GM19324 (cell line): ENCODE data around the gene TMEM82.

Experiments used
- ATAC-seq: cut with Tn5 transposase; IDR thresholded peaks from one replicate; pipeline ENCODE4 v1.9.1; 2021; ENCODE audit warnings: mild to moderate bottlenecking, moderate library complexity; ENCODE audit not compliant: unreplicated experiment, low FRiP score

The TMEM82 gene

GRCh38 chr1:15755021-15755645 is 12.8 kb downstream of the TMEM82 start:
- ATAC-seq = no peak

GRCh38 chr1:15755646-15756040 is 13.3 kb downstream of the TMEM82 start:
- ATAC-seq = no peak

GRCh38 chr1:15756143-15757015 is 14.1 kb downstream of the TMEM82 start:
- no peak for ATAC-seq

GRCh38 chr1:15757016-15757543 is 14.8 kb downstream of the TMEM82 start:
- ATAC-seq = no peak

GRCh38 chr1:15757575-15758342 is 15.5 kb downstream of the TMEM82 start:
- no peak for ATAC-seq

GRCh38 chr1:15758343-15758931 is 16.1 kb downstream of the TMEM82 start, which contains the start of gene FBLIM1:
FBLIM1 (plus strand) TSS chr1:15758795; CDS start chr1:15764984, 6,189 bp downstream.
- no peak for ATAC-seq

GRCh38 chr1:15758953-15759661 is 16.8 kb downstream of the TMEM82 start:
- ATAC-seq = no peak

- ATAC-seq = no peak
Measured at GRCh38 chr1:15760520-15761211, 18.4 kb downstream of the TMEM82 start.

- ATAC-seq = no peak
Measured at GRCh38 chr1:15761366-15762128, 19.2 kb downstream of the TMEM82 start.

GRCh38 chr1:15762546-15762945 is 20.2 kb downstream of the TMEM82 start:
- ATAC-seq = no peak

GRCh38 chr1:15764269-15764764 is 22.0 kb downstream of the TMEM82 start:
- no peak for ATAC-seq

- no peak for ATAC-seq
Measured at GRCh38 chr1:15764890-15765289, 22.6 kb downstream of the TMEM82 start.

- ATAC-seq = no peak
Measured at GRCh38 chr1:15765495-15766194, 23.3 kb downstream of the TMEM82 start.

- no peak for ATAC-seq
Measured at GRCh38 chr1:15767941-15768340, 25.6 kb downstream of the TMEM82 start.

- no peak for ATAC-seq
Measured at GRCh38 chr1:15768388-15768787, 26.1 kb downstream of the TMEM82 start.

GRCh38 chr1:15770313-15770962 is 28.1 kb downstream of the TMEM82 start:
- ATAC-seq = no peak

- ATAC-seq = no peak
Measured at GRCh38 chr1:15771836-15772515, 29.7 kb downstream of the TMEM82 start.
